CD4-positive, alpha-beta T cell treated with Interleukin-17A for 4 hours (primary cell): ENCODE results near the gene AGBL4.
A peak's percentile ranks its signal among the peaks of the same experiment; 100 is the strongest.

Experiments
- DNase-seq: peaks from one replicate; pipeline ENCODE4 v3.0.0-alpha.2; 2020; ENCODE audit warnings: mixed read lengths

The AGBL4 gene

GRCh38 chr1:48710318-48710717 lies 1313.4 kb downstream of the AGBL4 start:
- no peak for DNase-seq

GRCh38 chr1:48704736-48705135 lies 1319.0 kb downstream of the AGBL4 start:
- no peak for DNase-seq

- DNase-seq = no peak
These were observed 1322.3 kb downstream of the AGBL4 start for GRCh38 chr1:48701445-48701844.

- DNase-seq = peak; percentile 57
These were observed 1326.6 kb downstream of the AGBL4 start for GRCh38 chr1:48697066-48697707.

- DNase-seq = no peak
These were observed 1328.6 kb downstream of the AGBL4 start for GRCh38 chr1:48695161-48695560.

- DNase-seq = no peak
These were observed 1330.0 kb downstream of the AGBL4 start for GRCh38 chr1:48693674-48694320.

GRCh38 chr1:48693180-48693579 lies 1330.6 kb downstream of the AGBL4 start:
- DNase-seq = no peak

GRCh38 chr1:48692235-48692634 lies 1331.5 kb downstream of the AGBL4 start:
- no peak for DNase-seq

- no peak for DNase-seq
These were observed 1332.2 kb downstream of the AGBL4 start for GRCh38 chr1:48691429-48692001.

GRCh38 chr1:48688102-48688760 lies 1335.5 kb downstream of the AGBL4 start:
- no peak for DNase-seq

- no peak for DNase-seq
These were observed 1336.3 kb downstream of the AGBL4 start for GRCh38 chr1:48687282-48688045.

- no peak for DNase-seq
These were observed 1337.6 kb downstream of the AGBL4 start for GRCh38 chr1:48686159-48686558.

- no peak for DNase-seq
These were observed 1339.4 kb downstream of the AGBL4 start for GRCh38 chr1:48684381-48684780.

- DNase-seq = no peak
These were observed 1339.9 kb downstream of the AGBL4 start for GRCh38 chr1:48683839-48684238.

- no peak for DNase-seq
These were observed 1342.1 kb downstream of the AGBL4 start for GRCh38 chr1:48681476-48682305.

GRCh38 chr1:48680411-48681035 lies 1343.2 kb downstream of the AGBL4 start:
- DNase-seq = no peak

- DNase-seq = no peak
These were observed 1343.9 kb downstream of the AGBL4 start for GRCh38 chr1:48679859-48680258.

- no peak for DNase-seq
These were observed 1344.8 kb downstream of the AGBL4 start for GRCh38 chr1:48678710-48679505.

- DNase-seq = peak; percentile 38
These were observed 1346.2 kb downstream of the AGBL4 start for GRCh38 chr1:48677306-48678287.

GRCh38 chr1:48676822-48677221 lies 1346.9 kb downstream of the AGBL4 start:
- DNase-seq = no peak
